GM19351 (cell line): ENCODE data around the gene NOC3L.
"Not testable (repeated sequence)": the region's sequence is repeated elsewhere in the genome, so short reads cannot be mapped to it uniquely, and the experiment has no call there.

Experiments used
- ATAC-seq: cut with Tn5 transposase; IDR thresholded peaks from one replicate; pipeline ENCODE4 v1.9.1; 2021; ENCODE audit warnings: mild to moderate bottlenecking, moderate library complexity; ENCODE audit not compliant: unreplicated experiment

Gene NOC3L, protein sequence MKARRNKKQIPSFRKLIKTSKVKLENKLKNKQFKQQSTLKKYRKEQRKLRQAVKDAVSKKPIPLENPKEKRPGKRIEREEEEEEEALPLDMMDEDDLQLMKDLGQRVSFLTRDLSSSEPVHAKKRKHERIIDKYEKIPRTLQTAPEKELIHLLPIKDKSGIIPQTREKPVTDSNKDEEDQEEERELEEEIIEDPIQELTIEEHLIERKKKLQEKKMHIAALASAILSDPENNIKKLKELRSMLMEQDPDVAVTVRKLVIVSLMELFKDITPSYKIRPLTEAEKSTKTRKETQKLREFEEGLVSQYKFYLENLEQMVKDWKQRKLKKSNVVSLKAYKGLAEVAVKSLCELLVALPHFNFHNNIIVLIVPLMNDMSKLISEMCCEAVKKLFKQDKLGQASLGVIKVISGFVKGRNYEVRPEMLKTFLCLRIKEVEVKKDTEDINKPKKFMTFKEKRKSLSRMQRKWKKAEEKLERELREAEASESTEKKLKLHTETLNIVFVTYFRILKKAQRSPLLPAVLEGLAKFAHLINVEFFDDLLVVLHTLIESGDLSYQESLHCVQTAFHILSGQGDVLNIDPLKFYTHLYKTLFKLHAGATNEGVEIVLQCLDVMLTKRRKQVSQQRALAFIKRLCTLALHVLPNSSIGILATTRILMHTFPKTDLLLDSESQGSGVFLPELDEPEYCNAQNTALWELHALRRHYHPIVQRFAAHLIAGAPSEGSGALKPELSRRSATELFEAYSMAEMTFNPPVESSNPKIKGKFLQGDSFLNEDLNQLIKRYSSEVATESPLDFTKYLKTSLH

DNA sequence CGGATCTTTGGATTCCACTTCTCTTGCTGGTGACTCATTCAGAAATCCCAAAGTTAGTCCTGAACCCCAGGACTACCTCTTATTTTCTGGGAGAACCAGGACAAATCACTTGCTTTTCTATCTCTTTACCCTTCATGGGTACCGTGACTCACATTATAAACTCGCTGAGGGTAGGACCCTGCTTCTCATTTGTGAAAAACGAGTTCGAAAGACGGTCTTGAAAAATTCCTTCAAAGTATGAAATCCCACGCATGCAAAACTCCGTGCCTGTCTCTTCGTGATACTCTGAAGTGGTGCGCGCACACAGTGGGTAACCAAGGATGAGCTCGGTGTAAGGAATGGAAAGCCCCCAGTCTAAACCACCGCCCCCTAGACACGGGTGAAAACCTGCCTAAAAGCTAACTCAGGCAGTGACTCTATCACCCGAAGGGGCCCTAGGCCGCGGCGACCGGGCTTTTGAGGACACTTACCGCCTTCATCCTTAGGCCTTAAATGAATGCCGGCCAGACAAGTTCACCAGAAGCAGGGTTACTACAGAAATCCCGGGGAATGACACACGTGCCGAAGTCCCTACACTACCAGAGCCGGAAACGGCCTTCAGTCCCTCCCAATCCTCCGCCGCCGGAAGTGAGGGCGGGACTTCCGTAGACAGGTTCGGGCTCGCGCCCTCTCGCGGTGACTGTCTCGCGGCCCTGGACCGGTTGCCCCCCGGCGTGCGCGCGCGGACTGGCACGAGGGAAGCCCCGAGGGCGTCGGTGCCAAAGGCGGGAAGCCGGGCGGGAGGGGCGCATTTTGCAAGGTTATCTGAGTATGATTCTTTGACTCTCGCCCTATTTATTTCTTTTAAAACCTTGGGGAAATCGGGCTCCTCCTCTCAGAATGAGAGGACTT lies at the start of gene NOC3L:
TSS of gene NOC3L (minus strand) at position 580 of the 891 bp plus-strand sequence. CDS start at position 479, 101 bp downstream.
- ATAC-seq = peak; percentile 99

DNA sequence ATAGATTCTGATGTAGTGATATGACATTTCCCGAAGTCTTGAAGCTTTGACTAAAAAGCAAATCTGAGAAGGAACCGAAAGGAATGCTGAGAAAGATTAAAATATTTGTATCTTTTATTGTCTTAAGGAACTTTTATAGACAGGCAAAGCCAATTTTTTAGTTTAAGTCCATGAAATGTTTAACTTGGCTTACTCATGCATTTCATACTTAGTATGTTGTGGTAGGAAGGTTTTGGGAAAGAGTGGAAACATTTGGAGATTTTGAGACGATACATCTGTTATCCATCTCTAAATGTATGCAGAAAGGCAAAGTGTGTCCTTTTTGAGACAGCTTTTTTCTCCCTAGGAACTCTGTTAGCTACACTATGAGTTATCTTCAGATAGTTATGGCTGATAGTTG lies 49.7 kb upstream of the NOC3L start:
- no peak for ATAC-seq

DNA sequence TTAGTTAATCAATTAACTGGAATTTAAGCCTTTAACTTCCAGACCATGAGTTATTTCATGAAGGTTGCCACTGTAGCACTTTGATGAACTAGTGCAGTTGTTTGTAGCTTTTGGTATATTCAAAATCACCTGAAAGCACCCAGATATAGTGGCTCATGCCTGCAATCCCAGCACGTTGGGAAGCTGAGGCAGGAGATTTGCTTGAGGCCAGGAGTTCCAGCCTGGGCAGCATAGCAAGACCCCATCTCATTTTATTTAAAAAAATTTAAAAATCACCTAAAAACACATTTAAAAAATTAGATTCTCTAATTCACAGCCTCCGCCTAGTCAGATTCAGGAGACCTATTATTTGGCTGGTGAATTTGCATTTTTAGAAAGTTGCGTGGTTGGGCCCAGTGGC lies 48.6 kb upstream of the NOC3L start:
- ATAC-seq = no peak

DNA sequence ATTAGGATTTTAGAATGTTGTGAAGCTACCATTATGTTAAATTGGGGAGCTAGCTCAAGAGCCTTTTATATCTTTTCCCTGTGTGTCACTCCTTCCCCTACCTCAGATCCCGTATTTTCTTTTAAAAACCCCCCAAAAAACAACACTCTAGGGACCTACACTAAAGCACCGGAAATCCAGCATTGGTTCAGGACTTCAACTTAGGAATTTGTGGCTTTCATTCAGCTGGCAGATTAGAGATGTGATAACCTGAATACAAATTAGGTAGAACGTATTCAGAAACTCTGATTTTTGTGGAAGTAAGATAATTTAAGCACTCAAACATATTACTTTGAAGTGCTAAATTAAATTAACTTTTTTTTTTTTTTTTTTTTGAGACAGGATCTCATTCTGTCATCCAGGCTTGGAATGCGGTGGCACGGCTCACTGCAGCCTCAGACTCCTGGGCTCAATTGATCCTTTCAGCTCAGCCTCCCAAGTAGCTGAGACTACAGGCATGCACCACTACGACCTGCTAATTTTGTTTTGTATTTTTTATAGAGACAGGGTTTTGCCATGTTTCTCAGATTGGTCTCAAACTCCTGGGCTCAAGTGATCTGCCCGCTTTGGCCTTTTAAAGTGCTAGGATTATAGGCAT lies 46.4 kb upstream of the NOC3L start:
- no peak for ATAC-seq

- no peak for ATAC-seq
These were observed 44.9 kb upstream of the NOC3L start for GRCh38 chr10:94407668-94408067.

DNA sequence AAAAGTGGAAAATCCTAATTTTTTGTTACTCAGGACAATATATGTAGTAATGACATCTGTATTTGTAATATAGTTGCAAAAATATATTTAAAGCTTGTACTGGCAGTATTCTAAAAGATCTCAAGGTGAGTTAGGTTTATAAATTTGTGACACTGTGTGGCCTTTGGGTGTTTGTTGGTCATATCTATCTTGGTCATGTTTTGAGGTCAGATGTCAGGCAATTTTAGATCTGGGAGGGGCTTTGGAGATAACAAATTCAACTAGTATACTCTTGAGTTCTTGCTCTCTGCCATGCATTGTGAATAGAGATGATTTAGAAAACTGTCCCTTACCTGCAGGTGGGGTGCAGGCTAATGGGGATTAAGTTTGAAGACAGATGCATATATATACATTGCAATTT lies 42.7 kb upstream of the NOC3L start:
- ATAC-seq = no peak

DNA sequence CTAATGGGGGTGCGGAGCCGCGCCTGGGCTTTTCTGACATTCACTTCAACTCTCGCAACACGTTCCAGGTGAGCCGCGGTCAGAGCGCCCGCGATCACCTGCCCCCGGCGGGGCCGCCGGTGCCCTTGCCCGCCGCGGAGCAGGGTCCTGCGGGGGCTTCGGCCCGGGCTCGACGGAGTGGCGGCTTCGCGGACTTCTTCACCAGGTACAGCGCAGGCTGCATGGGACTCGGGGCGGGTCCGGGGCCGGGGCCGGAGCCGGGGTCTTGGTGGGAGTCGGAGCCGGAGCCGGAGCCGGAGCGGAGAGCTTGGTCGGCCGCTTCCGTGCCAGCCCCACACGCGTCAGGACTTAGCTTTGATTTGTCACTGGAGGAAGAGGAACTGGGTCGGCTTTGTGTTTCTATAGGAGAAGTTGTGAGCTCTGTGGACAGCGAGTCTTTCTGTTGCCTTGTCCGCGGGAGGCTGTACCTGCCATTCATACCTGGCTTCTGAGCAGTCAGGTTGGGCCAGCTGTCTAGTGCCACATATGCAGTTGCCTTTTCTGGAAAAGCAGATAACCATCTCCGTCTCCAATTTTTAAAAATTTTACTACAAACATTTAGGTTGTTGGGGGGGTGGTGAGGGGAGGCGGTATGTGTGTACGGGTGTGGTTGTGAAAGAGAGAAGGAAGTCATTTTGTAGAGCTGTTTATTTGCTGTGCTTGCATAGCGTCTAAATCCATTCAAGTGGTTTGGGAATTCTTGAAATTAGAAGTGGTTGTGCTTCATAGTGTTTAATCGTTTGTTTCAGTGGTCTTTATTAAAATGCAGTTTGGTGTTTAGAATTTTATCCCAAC lies 40.9 kb upstream of the NOC3L start:
- peak; percentile 60 for ATAC-seq

- ATAC-seq = peak; percentile 16
These were observed 40.2 kb upstream of the NOC3L start for GRCh38 chr10:94402843-94403379.

DNA sequence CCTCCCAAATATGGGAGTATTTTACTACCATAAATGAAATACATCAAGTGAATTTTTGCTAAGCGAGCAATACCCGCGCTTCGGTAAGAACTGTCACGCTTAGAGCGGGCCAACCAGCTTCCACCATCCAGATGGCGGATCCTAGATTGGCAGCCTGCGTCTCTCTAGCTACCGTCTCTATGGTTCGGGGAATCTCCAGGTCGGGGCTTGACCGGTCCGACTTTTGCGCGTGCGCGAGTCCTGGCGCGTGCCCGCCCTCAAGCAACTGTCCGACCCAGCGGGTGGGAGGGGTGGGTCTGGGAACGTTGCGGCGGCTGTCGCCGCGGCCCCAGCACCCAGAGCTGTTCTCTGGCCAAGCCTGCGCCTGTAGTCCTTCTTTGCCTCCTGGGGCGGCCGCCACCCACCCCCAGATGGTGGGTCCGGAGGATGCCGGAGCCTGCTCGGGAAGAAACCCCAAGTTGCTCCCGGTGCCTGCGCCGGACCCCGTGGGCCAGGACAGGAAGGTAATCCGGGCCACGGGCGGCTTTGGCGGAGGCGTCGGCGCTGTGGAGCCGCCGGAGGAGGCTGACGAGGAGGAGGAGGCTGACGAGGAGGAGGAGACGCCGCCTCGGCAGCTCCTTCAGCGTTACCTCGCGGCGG lies 39.6 kb upstream of the NOC3L start, which contains the start of gene TBC1D12:
TSS of gene TBC1D12 (plus strand) at position 338 of the 639 bp plus-strand sequence. CDS start at position 411, 73 bp downstream.
- ATAC-seq = peak; percentile 63

DNA sequence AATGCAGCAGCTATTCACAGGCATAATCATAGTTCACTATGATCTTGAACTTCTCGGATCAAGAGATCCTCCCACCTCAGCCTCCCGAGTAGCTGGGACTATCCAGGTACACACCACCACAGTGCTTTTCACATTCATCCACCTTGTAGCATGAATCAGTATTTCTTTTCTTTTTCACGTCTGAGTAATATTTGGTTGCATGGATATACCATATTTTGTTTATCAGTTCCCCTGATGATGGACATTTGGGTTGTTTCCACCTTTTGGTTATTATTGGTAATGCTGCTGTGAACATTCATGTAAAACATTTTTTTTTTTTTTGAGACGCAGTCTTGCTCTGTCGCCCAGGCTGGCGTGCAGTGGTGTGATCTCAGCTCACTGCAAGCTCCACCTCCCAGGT lies 36.0 kb upstream of the NOC3L start:
- ATAC-seq = no peak

DNA sequence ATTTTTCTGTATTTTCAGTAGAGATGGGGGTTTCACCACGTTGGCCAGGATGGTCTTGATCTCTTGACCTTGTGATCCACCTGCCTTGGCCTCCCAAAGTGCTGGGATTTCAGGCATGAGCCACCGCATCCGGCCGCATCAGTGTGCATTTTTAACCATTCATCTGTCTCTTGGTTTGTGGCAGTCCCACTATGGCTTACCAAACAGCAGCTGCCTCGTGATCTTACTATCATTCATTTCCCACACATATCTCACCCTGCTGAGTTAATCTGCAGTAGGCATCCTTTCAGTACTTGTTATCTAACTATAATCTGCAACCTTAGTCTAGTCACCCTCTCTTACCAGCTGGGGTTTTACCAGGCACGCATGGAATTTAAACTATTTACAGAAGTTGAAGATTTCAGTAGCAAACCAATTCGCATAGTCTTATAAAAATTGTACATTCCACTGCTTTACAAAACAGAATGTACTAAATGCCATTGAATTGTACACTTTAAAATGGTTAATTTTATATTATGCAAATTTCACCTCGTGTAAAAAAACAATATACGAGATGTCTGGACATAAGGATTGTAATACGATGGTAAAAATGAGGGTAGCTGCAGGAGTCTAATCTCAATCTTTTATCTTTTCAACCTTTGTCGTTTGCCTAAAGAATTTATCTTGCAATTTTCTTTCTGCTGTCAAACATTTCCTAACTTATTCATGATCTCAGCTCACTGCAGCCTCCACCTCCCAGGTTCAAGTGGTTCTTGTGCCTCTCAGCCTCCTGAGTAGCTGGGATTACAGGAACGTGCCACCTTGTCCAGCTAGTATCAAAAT lies 35.0 kb upstream of the NOC3L start:
- ATAC-seq = no peak

- ATAC-seq = not testable (repeated sequence)
These were observed 29.4 kb upstream of the NOC3L start for GRCh38 chr10:94392117-94392516.

DNA sequence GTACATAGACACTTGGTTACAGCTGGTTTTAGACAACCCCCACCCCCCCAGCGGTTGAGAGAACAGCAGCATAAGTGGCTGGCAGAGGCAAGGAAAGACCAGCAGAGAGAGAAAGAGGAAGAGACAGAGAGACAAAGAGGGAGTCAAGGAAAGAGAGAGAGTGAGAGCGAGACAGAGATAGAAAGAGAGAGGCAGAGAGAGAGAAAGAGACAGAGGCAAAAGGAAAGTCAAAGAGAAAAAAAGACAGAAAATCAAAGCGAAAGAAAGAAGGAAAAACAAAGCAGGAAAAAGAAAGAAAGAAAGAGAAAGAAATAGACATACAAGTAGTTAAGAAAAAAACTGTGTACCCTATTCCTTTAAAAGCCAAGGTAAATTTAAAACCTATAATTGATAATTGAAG lies 23.0 kb upstream of the NOC3L start:
- not testable (repeated sequence) for ATAC-seq

DNA sequence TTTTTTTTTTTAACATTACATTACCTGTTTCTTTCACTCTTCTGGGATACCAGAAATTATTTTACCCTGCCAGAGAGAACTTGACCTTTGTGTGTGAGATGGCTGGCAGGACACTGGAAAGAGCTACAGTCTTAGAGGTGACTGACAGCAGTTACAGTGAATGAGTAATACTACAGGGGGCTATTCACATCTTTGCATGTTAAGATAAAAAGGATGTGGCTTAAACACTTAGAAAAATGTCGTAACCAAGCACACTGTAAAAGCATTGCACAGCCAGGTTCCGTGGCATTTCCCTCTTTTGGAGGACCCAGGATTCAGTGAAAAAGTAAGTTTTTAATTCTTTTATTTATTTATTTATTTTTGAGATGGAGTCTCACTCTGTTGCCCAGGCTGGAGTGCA lies 20.8 kb upstream of the NOC3L start:
- ATAC-seq = no peak

GRCh38 chr10:94376865-94377264 lies 14.1 kb upstream of the NOC3L start:
- no peak for ATAC-seq

DNA sequence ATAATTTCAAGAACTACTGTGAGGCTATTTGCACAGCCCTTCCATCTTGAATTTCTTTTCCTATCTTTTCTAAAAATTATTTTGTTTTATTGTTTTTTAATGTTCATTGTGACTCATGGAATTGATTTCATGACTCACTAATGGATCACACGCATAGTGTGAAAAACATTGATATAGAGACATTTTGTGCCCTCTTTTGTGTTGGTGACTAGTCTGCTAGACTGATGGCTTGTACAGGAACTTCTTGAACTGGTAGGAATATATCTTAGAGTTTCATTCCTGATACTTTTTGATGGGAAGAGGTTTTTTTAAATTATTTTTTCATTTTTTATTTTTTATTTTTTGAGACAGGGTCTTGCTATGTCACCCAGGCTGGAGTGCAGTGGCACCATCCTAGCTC lies 12.6 kb upstream of the NOC3L start:
- no peak for ATAC-seq

GRCh38 chr10:94370501-94370900 lies 7.8 kb upstream of the NOC3L start:
- ATAC-seq = no peak

- no peak for ATAC-seq
These were observed 3.6 kb upstream of the NOC3L start for GRCh38 chr10:94366382-94366781.
